ENCODE data around the gene LRRC42.
A peak's percentile ranks its signal among the peaks of the same experiment; 100 is the strongest.

Gene LRRC42

GRCh38 chr1:53946252-53947171 is at the start of gene LRRC42:
Gene LRRC42 (plus strand): TSS chr1:53946350. CDS start chr1:53952000, 5,650 bp downstream.
- no peak for DNase-seq (ENCODE audit: low read depth)

DNA sequence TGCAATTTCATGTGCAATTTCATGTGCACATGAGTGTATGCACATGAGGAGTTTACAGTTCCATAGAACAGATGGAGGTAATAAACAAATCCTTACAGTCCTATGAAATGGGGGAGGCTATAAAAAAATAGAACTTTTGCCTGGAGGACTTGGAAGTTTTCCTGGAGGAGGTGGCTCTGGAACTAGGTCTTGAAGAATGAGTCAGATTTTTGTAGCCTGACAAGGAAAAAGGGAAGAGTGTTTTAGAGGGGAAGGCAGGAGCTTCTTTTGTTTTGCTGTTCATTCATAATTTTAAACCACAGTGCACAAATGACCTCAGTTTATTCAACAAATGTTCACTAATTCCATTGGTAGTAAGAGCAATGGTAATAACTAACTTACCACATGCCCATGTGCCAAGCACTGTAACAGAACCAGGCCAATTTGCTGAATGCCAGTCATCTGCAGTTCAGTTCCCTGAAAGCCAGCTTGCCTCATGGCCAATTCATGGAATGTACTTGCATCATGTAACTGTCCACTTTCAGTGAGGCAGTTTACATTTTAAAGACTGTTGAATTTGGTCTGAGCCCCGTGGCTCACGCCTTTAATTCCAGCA is 49.4 kb upstream of the LRRC42 start:
- peak; percentile 53 for DNase-seq (ENCODE audit: low read depth)

DNA sequence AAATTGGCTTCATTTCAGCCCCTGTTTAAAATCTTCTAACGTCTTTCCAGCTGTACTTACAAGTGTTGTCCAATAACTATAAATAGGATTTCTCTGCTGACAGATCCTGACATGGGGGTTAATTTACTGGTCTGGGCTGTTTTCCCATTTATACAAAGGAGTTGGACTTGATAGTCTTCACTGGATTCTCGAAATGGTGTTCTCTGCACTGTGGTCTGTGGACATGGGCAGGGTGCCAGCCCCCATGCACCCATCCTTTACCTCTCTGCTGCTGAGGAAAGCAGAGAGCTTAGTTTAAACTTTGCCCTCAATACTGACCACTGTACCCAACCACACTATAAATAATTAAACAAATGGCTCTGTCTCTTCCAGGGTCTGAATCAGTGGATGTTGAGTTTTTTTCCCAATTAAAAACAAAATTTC is 46.9 kb upstream of the LRRC42 start:
- no peak for DNase-seq (ENCODE audit: low read depth)

DNA sequence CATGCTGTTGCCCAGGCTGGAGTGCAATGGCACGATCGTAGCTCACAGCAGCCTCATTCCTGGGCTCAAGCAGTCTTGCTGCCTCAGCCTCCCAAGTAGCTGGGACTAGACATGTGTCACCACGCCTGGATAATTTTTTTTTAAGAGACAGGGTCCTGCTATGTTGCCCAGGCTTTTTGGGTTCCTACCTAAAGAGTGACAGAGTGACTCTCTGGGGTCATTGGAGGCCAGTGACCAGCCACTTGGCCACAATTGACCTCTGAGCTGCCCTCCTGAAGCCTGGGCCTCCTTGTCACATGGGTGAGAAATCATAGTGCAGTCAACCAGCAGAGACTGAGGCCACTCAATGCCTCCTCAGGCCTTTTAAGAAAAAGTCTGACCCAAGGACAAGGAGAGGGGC is 46.4 kb upstream of the LRRC42 start:
- no peak for DNase-seq (ENCODE audit: low read depth)

GRCh38 chr1:53902235-53903138 is 43.7 kb upstream of the LRRC42 start:
- no peak for DNase-seq (ENCODE audit: low read depth)

GRCh38 chr1:53905509-53905908 is 40.6 kb upstream of the LRRC42 start:
- no peak for DNase-seq (ENCODE audit: low read depth)

- no peak for DNase-seq (ENCODE audit: low read depth)
Measured at GRCh38 chr1:53906121-53906520, 40.0 kb upstream of the LRRC42 start.

- no peak for DNase-seq (ENCODE audit: low read depth)
Measured at GRCh38 chr1:53909946-53910345, 36.2 kb upstream of the LRRC42 start.

DNA sequence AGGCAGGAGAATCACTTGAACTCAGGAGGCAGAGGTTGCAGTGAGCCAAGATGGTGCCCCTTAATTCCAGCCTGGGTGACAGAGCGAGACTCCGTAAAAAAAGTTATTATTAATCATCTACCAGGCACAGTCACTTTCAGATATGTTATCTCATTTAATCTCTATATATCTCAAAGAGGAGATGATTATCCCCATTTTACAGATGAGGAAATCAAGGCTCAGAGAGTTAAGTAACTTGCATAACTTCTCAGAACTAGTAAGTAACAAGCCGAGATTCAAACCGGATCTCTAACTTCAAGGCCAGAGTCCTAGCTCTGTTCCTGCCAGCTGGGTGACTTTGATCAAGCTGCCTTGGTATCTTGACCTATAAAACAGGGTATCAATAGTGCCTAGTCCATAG is 34.7 kb upstream of the LRRC42 start:
- no peak for DNase-seq (ENCODE audit: low read depth)

- no peak for DNase-seq (ENCODE audit: low read depth)
Measured at GRCh38 chr1:53913352-53914033, 32.7 kb upstream of the LRRC42 start.

- no peak for DNase-seq (ENCODE audit: low read depth)
Measured at GRCh38 chr1:53918343-53918742, 27.8 kb upstream of the LRRC42 start.

- DNase-seq (ENCODE audit: low read depth), result no peak
Measured at GRCh38 chr1:53919675-53920066, 26.5 kb upstream of the LRRC42 start.

GRCh38 chr1:53927376-53927881 is 18.7 kb upstream of the LRRC42 start:
- no peak for DNase-seq (ENCODE audit: low read depth)

GRCh38 chr1:53929246-53929960 is 16.7 kb upstream of the LRRC42 start:
- no peak for DNase-seq (ENCODE audit: low read depth)

DNA sequence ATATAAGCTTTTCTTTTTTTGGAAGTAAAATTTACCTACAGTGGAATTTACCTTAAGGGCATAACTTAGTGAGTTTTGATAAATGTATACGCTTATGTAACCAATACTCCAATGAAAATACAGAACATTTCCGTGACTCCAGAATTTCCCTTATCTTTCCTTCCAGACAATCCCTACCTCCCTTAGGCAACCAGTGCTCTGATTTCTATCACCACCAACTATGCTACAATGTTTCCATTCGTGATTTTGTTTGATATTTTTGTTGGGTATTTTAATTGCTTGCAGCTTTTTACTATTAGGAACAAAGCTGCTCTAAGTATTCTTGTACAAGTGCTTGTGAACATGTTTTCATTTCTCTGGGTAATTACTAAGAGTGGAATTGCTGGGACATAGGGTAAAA is 15.2 kb upstream of the LRRC42 start:
- no peak for DNase-seq (ENCODE audit: low read depth)

DNA sequence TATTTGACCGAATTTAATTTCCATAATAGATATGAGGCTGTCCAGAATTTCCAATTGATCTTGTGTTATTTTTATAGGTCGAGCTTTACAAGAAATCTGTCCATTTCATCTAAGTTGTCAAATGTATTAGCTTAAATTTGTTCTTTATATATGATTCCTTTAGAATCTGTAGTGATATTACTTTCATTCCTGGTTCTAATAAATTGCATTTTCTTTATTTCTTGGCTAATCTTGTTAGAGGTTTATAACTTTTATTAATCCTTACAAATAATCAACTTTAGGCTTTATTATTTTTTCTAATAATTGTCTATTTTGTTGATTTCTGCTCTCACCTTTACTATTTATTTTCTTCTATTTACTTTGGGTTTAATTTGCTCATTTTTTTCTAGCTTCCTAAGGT is 14.6 kb upstream of the LRRC42 start:
- no peak for DNase-seq (ENCODE audit: low read depth)

DNA sequence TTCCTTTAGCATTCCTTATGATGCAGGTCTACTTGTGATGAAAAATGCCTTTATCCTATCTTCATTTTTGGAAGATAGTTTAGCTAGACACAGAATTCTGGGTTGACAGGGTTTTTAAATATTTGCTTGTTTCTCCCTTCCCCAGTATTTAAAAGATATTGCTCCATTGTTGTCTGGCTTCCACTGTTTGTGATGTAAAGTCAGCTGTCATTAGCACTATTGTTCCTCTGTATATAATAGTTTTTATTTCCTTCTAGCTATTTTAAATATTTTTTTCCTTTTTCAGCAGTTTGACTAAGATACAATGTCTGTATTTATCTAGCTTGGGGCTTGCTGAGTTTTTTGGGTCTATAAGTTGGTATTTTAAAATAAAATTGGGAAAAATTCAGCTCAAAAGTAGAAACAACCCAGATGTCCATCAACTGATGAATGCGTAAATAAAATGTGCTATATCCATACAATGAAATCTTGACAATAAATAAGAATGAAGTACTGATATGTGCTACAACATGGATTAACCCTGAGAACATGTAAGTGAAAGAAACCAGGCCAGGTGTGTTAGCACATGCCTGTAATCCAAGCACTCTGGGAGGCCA is 11.9 kb upstream of the LRRC42 start:
- DNase-seq (ENCODE audit: low read depth), result no peak

DNA sequence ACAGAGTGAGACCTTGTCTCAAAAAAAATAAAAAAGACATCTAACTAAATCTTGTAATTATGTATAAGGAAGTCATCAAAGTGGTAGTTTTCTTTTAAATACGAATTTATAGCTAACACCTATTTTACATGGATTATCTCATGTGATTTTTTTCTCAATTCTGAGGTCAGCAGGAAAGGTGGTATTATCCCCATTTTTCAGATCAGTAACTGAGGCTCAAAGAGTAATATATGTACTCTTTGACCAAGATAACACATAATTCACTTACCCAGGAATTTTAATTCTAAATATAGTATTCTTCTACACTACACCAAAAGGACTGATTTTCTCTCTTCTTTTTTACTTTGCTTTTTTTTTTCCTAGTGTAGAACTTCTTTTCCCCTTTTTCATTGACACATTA is 9.7 kb upstream of the LRRC42 start:
- DNase-seq (ENCODE audit: low read depth), result no peak

- DNase-seq (ENCODE audit: low read depth), result no peak
Measured at GRCh38 chr1:53938136-53938830, 7.9 kb upstream of the LRRC42 start.
